SU-DHL-6 (cell line): ENCODE data around the gene RILPL1.

Source experiments
- H2AFZ ChIP-seq: fragments of 200-600 bp; sonication (generic); 2 replicates; pipeline ENCODE4 v1.6.1; 2014; ENCODE audit warnings: low read depth, mild to moderate bottlenecking, moderate library complexity, mixed read lengths, antibody characterized with exemption, low read length; ENCODE audit not compliant: severe bottlenecking
- H3F3A ChIP-seq: fragments of 200-600 bp; shearing (Covaris generic); 2 replicates; pipeline ENCODE4 v1.6.0; 2016; ENCODE audit warnings: antibody characterized with exemption, mild to moderate bottlenecking; ENCODE audit not compliant: insufficient read depth
- H3K27ac ChIP-seq: fragments of 200-600 bp; sonication (generic); 2 replicates; pipeline ENCODE4 v1.5.1; 2016; ENCODE audit warnings: low read depth, mild to moderate bottlenecking, low read length, moderate library complexity, mixed read lengths
- H3K27me3 ChIP-seq: fragments of 200-600 bp; sonication (generic), shearing (Covaris generic); 2 replicates; pipeline ENCODE4 v1.6.0; 2014; ENCODE audit warnings: mild to moderate bottlenecking, low read length
- H3K36me3 ChIP-seq: fragments of 200-600 bp; sonication (generic); 2 replicates; pipeline ENCODE4 v1.6.1; 2014; ENCODE audit warnings: mild to moderate bottlenecking, low read length, mixed read lengths
- H3K4me2 ChIP-seq: fragments of 300-600, 200-600 bp; shearing (Covaris generic), sonication (generic); 2 replicates; pipeline ENCODE4 v1.6.0; 2014; ENCODE audit warnings: low read length, low read depth, mild to moderate bottlenecking; ENCODE audit not compliant: poor library complexity, severe bottlenecking
- H3K4me3 ChIP-seq: fragments of 200-600 bp; sonication (generic); 2 replicates; pipeline ENCODE4 v1.5.1; 2014; ENCODE audit warnings: antibody characterized with exemption, low read length, mild to moderate bottlenecking, mixed read lengths; ENCODE audit not compliant: insufficient read depth, poor library complexity, severe bottlenecking
- H3K79me2 ChIP-seq: fragments of 200-600 bp; sonication (generic); 2 replicates; pipeline ENCODE4 v1.6.1; 2014; ENCODE audit warnings: mild to moderate bottlenecking, low read length, moderate library complexity; ENCODE audit not compliant: insufficient read depth
- H3K9ac ChIP-seq: fragments of 200-600 bp; sonication (generic); 2 replicates; pipeline ENCODE4 v1.7.0; 2014; ENCODE audit warnings: mild to moderate bottlenecking, low read length
- H3K9me2 ChIP-seq: fragments of 200-600 bp; sonication (generic); replicated peaks from 2 replicates; pipeline ENCODE4 v1.6.1; 2014; ENCODE audit warnings: low read length; ENCODE audit not compliant: insufficient read depth
- H3K9me3 ChIP-seq: fragments of 200-600 bp; sonication (generic); 2 replicates; pipeline ENCODE4 v1.6.1; 2014; ENCODE audit warnings: low read length, mixed read lengths; ENCODE audit not compliant: insufficient read depth
- H4K20me1 ChIP-seq: fragments of 200-600 bp; sonication (generic); 2 replicates; pipeline ENCODE4 v1.6.1; 2014; ENCODE audit warnings: low read depth, mild to moderate bottlenecking, antibody characterized with exemption, low read length, moderate library complexity, mixed read lengths
- CTCF ChIP-seq: fragments of 200-600 bp; sonication (generic); IDR thresholded peaks from one replicate; pipeline ENCODE4 v1.5.1; 2017; ENCODE audit warnings: antibody characterized with exemption, mild to moderate bottlenecking, low read length, moderate library complexity; ENCODE audit not compliant: insufficient read depth, poor library complexity, severe bottlenecking
- EZH2phosphoT487 ChIP-seq: fragments of 200-600 bp; sonication (generic), shearing (Covaris generic); conservative IDR thresholded peaks from 2 replicates; pipeline ENCODE4 v1.6.1; 2018; ENCODE audit warnings: mild to moderate bottlenecking, antibody characterized with exemption, low read length, moderate library complexity, mixed read lengths

The RILPL1 gene

GRCh38 chr12:123532019-123532418 is 1.5 kb downstream of the RILPL1 start:
- Histone ChIP-seq H3K27me3 (no peaks in the 10 kb centered on the region), H3K9me3 (no peaks in the 10 kb centered on the region), H3K9me2 (no peaks in the 10 kb centered on the region), H3F3A (no peaks in the 10 kb centered on the region), H3K4me3 (no peak overlapping the region), H4K20me1 (no peaks in the 10 kb centered on the region), H2AFZ (no peak overlapping the region), H3K9ac (no peak overlapping the region), H3K79me2 (no peaks in the 10 kb centered on the region), H3K27ac (no peak overlapping the region), H3K4me2 (no peak overlapping the region), H3K36me3 (no peaks in the 10 kb centered on the region)
- no peak for TF ChIP-seq EZH2phosphoT487

- no peaks in the 10 kb centered on the region for H3K36me3 ChIP-seq
Measured at GRCh38 chr12:123531091-123531490, 2.4 kb downstream of the RILPL1 start.

GRCh38 chr12:123530668-123531067 is 2.9 kb downstream of the RILPL1 start:
- H4K20me1 ChIP-seq = no peaks in the 10 kb centered on the region
- TF ChIP-seq CTCF (no peak), EZH2phosphoT487 (no peak)
- H3K4me3 ChIP-seq = no peak overlapping the region
- no peaks in the 10 kb centered on the region for H3K79me2 ChIP-seq
- no peaks in the 10 kb centered on the region for H3K9me3 ChIP-seq
- no peak overlapping the region for H2AFZ ChIP-seq
- no peak overlapping the region for H3K9ac ChIP-seq
- no peaks in the 10 kb centered on the region for H3F3A ChIP-seq
- no peak overlapping the region for H3K27ac ChIP-seq
- no peaks in the 10 kb centered on the region for H3K27me3 ChIP-seq
- no peak overlapping the region for H3K4me2 ChIP-seq
- H3K9me2 ChIP-seq = no peaks in the 10 kb centered on the region
- H3K36me3 ChIP-seq = no peaks in the 10 kb centered on the region

More at GRCh38 chr12:123531091-123531490, 2.4 kb downstream of the RILPL1 start:
- Histone ChIP-seq H2AFZ (no peak overlapping the region), H3K9me2 (no peaks in the 10 kb centered on the region), H3K4me2 (no peak overlapping the region), H3F3A (no peaks in the 10 kb centered on the region), H3K9ac (no peak overlapping the region), H3K79me2 (no peaks in the 10 kb centered on the region), H4K20me1 (no peaks in the 10 kb centered on the region), H3K4me3 (no peak overlapping the region), H3K27me3 (no peaks in the 10 kb centered on the region), H3K9me3 (no peaks in the 10 kb centered on the region), H3K27ac (no peak overlapping the region)
- TF ChIP-seq EZH2phosphoT487 = no peak
- TF ChIP-seq CTCF = no peak

- no peaks in the 10 kb centered on the region for H3K27me3 ChIP-seq
- no peaks in the 10 kb centered on the region for H3K79me2 ChIP-seq
- no peak overlapping the region for H3K4me2 ChIP-seq
- no peaks in the 10 kb centered on the region for H3F3A ChIP-seq
- H3K9me2 ChIP-seq = no peaks in the 10 kb centered on the region
- no peak overlapping the region for H3K9ac ChIP-seq
- TF ChIP-seq EZH2phosphoT487 (no peak), CTCF (no peak)
- H3K9me3 ChIP-seq = no peaks in the 10 kb centered on the region
- H4K20me1 ChIP-seq = no peaks in the 10 kb centered on the region
- H3K4me3 ChIP-seq = no peak overlapping the region
- H2AFZ ChIP-seq = no peak overlapping the region
- H3K27ac ChIP-seq = no peak overlapping the region
- H3K36me3 ChIP-seq = no peaks in the 10 kb centered on the region
Measured at GRCh38 chr12:123529686-123530085, 3.8 kb downstream of the RILPL1 start.
